Measurements from ENCODE around the gene SUGP1.

SUGP1 gene

DNA sequence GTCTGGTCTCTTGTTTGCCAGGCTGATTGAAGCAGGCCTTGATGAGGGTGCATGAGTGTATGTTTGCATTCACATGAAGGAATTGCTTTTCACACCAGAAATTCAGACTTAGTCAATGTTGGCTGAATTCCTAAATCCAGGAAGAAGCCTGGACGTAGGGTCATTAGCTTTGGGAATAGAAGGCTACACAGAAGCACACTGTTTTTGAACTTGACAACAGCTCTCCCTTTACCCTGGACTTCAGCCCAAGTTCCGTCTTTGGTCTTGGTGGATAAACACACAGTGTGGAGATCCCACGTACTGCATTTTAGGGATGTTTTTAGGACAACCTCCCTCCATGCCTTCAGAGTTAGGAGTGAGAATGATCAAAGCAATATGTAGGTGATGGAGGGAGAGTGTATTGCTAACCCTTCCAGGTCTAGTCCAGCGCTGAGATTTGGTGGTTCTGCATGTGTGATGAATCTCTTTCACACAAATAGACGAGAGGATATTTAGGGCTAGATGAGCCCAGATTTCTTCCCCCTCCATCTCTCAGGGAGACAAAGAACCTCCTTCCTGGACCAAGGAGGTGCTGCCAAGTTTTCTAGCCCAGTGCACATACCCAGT is 70.0 kb downstream of the SUGP1 start:
- H3K4me3 ChIP-seq (ENCODE audit: low read depth, low read length), result no peak overlapping the region
- TF ChIP-seq, protein P1, sequence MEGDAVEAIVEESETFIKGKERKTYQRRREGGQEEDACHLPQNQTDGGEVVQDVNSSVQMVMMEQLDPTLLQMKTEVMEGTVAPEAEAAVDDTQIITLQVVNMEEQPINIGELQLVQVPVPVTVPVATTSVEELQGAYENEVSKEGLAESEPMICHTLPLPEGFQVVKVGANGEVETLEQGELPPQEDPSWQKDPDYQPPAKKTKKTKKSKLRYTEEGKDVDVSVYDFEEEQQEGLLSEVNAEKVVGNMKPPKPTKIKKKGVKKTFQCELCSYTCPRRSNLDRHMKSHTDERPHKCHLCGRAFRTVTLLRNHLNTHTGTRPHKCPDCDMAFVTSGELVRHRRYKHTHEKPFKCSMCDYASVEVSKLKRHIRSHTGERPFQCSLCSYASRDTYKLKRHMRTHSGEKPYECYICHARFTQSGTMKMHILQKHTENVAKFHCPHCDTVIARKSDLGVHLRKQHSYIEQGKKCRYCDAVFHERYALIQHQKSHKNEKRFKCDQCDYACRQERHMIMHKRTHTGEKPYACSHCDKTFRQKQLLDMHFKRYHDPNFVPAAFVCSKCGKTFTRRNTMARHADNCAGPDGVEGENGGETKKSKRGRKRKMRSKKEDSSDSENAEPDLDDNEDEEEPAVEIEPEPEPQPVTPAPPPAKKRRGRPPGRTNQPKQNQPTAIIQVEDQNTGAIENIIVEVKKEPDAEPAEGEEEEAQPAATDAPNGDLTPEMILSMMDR (IDR thresholded peaks at IDR 0.05; ENCODE audit: borderline replicate concordance, insufficient read depth, low read depth, low read length), result no peak

DNA sequence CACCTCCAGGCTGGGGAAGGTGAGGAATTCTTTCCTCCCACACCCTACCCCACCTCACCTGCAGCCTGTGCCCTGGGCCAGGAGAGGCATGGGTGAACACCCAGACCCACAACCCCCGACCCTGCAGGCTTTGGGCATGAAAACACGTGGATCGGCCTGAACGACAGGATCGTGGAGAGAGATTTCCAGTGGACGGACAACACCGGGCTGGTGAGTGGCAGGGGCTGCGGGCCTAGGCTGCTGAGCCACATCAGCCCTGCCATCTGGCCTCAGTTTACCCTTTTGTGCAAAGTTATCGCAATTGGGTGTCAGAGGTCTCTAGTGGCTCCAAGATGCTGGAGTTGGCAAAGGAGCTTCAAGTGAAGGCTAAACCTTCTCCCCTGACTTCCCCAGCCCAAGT is 79.8 kb downstream of the SUGP1 start:
- TF ChIP-seq, protein P1 (IDR thresholded peaks at IDR 0.05; ENCODE audit: borderline replicate concordance, insufficient read depth, low read depth, low read length), result no peak
- H3K4me3 ChIP-seq (ENCODE audit: low read depth, low read length), result no peak overlapping the region

DNA sequence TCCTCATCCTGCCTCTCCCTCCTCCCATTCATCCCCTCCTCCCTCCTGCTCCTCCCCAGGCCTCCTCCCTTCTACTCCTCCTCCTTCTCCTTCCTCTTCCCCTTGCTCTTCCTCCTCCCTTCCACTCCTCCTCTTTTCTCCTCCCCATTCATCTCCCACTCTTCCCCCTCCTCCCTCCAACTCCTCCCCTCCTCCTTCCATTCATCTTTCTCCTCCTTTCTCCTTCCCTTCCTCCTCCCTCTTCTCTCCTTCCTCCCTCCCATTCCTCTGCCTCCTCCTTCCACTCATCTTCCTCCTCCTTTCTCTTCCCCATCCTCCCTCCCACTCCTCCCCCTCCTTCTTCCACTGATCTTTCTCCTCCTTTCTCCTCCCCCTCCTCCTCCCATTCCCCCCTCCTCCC is 80.6 kb downstream of the SUGP1 start:
- TF ChIP-seq, protein P1 (IDR thresholded peaks at IDR 0.05; ENCODE audit: borderline replicate concordance, insufficient read depth, low read depth, low read length), result no peak
- H3K4me3 ChIP-seq (ENCODE audit: low read depth, low read length), result no peak overlapping the region

DNA sequence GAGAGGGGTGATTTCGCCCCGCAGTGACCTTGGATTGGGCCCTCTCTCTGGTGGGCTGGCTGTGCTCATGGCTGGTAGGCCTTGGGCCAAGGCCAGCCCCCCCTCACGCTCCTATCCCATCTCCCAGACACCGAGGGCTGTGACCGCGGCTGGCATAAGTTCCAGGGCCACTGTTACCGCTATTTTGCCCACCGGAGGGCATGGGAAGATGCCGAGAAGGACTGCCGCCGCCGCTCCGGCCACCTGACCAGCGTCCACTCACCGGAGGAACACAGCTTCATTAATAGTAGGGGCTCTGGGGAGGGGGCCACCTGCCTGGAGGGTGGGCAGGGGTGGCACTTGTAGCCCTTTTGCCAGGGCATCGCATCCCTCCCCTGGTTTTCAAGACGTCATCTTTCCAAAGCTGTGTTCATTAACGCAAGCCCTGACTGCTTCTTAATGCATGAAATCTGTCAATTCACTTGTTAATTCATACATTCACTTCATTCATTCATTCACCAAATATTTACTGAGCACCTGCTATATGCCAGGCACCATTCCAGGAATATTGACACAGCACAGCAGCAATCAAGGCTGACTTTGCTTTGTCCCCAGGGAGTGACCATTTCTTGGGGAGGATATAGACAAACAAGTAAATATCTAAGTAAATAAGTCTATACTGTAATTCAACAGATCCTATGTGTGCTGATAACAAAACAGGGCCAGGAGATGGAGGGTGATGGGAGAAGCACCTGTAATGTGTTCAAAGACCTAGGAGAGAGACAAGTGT is 82.0 kb downstream of the SUGP1 start:
- H3K4me3 ChIP-seq (ENCODE audit: low read depth, low read length), result no peak overlapping the region
- TF ChIP-seq, protein P1 (IDR thresholded peaks at IDR 0.05; ENCODE audit: borderline replicate concordance, insufficient read depth, low read depth, low read length), result no peak

DNA sequence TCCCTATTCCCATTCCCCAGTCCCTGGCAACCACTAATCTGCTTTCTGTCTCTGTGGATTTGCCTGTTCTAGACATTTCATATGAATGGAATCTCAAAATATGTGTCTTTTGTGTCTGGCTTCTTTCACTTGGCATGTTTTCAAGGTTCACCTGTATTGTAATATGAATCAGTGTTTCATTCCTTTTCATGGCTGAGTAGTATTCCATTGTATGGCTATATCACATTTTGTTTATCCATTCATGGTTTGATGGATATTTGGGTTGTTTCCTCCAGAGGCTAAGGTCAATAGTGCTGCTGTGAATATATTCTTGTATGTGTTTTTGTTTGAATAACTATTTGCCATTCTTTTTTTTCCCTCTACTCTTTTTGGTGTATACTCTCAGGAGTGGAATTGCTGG is 84.1 kb downstream of the SUGP1 start:
- no peak overlapping the region for H3K4me3 ChIP-seq (ENCODE audit: low read depth, low read length)
- TF ChIP-seq, protein P1 (IDR thresholded peaks at IDR 0.05; ENCODE audit: borderline replicate concordance, insufficient read depth, low read depth, low read length), result no peak

DNA sequence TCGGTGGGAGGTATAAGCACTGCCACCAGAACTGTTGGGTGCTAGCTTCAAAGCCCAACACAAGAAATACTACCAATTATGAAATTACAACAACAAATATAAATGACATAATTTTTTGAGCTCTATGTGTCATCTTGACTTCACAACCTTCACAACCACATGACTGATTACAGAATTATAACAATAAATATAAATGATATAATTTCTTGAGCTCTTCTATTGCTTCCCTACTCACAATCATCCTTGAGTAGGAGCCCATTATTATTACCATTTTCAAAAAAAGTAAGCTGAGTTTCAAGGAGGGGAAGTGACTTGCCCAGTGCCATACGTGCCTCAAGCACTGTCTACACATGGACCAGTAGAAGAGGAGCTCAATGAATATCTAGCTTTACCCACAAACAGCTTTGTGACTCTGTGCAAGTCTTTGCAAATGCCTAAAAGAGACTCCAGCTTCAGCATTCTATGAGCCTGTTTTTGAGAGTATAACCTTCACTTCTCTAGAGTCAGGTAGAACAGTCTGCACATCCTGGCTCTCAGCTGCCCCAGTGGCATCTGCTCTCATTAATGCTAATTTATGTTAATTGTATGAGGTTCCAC is 86.0 kb downstream of the SUGP1 start:
- H3K4me3 ChIP-seq (ENCODE audit: low read depth, low read length), result no peak overlapping the region
- TF ChIP-seq, protein P1 (IDR thresholded peaks at IDR 0.05; ENCODE audit: borderline replicate concordance, insufficient read depth, low read depth, low read length), result no peak
